Putamen (tissue), 1 donor: Measurements from ENCODE around the gene TAF5L.
"Not testable (repeated sequence)": the region's sequence is repeated elsewhere in the genome, so short reads cannot be mapped to it uniquely, and the experiment has no call there.

Source experiments
- DNase-seq: peaks from one replicate; pipeline ENCODE4 v3.0.0-alpha.2; 2016; ENCODE audit warnings: low spot score

Gene TAF5L

GRCh38 chr1:229567109-229567868, 58.6 kb downstream of the TAF5L start:
- no peak for DNase-seq

- no peak for DNase-seq
Observed at GRCh38 chr1:229563701-229564100, 62.2 kb downstream of the TAF5L start.

- no peak for DNase-seq
Observed at GRCh38 chr1:229563241-229563640, 62.7 kb downstream of the TAF5L start.

GRCh38 chr1:229562686-229563085, 63.2 kb downstream of the TAF5L start:
- no peak for DNase-seq

- DNase-seq, result no peak
Observed at GRCh38 chr1:229561141-229561540, 64.8 kb downstream of the TAF5L start.

- DNase-seq, result not testable (repeated sequence)
Observed at GRCh38 chr1:229560124-229560523, 65.8 kb downstream of the TAF5L start.

- not testable (repeated sequence) for DNase-seq
Observed at GRCh38 chr1:229559336-229559801, 66.6 kb downstream of the TAF5L start.

- DNase-seq, result peak; percentile 97
Observed at GRCh38 chr1:229558460-229559335, 67.2 kb downstream of the TAF5L start, which contains the start of gene ABCB10. TSS of gene ABCB10 (minus strand) at chr1:229558707. CDS start at chr1:229558652, 55 bp downstream.

- peak; percentile 49 for DNase-seq
Observed at GRCh38 chr1:229557913-229558414, 68.0 kb downstream of the TAF5L start.

- no peak for DNase-seq
Observed at GRCh38 chr1:229557200-229557850, 68.6 kb downstream of the TAF5L start.

GRCh38 chr1:229554886-229555621, 70.9 kb downstream of the TAF5L start:
- DNase-seq, result no peak

- no peak for DNase-seq
Observed at GRCh38 chr1:229553621-229554130, 72.2 kb downstream of the TAF5L start.

- DNase-seq, result peak; percentile 41
Observed at GRCh38 chr1:229552732-229553131, 73.2 kb downstream of the TAF5L start.

- DNase-seq, result no peak
Observed at GRCh38 chr1:229550812-229551567, 74.9 kb downstream of the TAF5L start.

GRCh38 chr1:229547542-229547941, 78.4 kb downstream of the TAF5L start:
- no peak for DNase-seq

GRCh38 chr1:229544587-229544986, 81.3 kb downstream of the TAF5L start:
- no peak for DNase-seq
